ENCODE data around the gene RUNDC1. TPM values are rescaled to one million over a fixed set of nuclear protein-coding genes. Genes with fewer than 3 reads are reported as not detected.

Gene RUNDC1
- total and polyA plus RNA-seq, 11 donors, result 5.5 to 15.9 (median 11.4) TPM

DNA sequence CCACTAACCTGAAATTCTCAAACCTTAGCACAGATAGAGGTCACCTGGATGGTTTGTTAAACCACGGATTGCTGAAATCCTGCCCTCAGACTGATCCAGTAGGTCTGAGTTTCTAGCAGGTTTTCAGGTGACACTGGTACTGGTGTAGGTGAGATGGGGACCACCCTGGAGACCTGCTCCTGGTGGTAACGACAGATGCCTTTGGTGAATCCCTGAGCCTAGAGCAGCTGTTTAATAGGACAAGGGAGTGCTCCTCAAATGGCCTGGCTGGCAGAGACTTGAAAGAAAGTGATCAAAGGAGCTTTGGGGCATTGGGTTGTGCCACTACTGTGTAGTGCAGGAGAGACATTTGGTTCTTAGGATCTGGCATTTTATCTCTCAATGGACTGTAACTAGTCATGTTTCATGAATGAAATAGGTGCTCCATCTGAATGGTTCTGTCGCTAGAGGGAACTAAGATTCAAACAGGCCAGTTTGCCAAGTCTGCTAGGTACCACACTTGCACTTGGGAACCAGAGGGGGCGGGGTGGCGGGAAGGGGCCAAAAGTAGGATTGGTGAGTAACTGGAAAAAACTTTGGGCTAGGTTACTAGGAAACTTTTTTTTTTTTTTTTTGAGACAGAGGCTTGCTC lies 23.3 kb downstream of the RUNDC1 start:
- Histone ChIP-seq H3K4me3 (no peak overlapping the region), H3K36me3 (peaks cover 0 to 57% (median 50%) of the 10 kb centered on the region in 9 donors), H3K27ac (no peak overlapping the region), H3K27me3 (no peaks in the 10 kb centered on the region), H3K4me1 (peaks cover 7 to 55% (median 21%) of the 10 kb centered on the region in 12 donors), H3K9me3 (no peaks in the 10 kb centered on the region)
- no peak for ATAC-seq
- 77 to 87% (median 79%) methylated on average over 5 of the region's 5 CpGs for WGBS, 4 donors
- no peak for DNase-seq
- TF ChIP-seq, protein P1, sequence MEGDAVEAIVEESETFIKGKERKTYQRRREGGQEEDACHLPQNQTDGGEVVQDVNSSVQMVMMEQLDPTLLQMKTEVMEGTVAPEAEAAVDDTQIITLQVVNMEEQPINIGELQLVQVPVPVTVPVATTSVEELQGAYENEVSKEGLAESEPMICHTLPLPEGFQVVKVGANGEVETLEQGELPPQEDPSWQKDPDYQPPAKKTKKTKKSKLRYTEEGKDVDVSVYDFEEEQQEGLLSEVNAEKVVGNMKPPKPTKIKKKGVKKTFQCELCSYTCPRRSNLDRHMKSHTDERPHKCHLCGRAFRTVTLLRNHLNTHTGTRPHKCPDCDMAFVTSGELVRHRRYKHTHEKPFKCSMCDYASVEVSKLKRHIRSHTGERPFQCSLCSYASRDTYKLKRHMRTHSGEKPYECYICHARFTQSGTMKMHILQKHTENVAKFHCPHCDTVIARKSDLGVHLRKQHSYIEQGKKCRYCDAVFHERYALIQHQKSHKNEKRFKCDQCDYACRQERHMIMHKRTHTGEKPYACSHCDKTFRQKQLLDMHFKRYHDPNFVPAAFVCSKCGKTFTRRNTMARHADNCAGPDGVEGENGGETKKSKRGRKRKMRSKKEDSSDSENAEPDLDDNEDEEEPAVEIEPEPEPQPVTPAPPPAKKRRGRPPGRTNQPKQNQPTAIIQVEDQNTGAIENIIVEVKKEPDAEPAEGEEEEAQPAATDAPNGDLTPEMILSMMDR (IDR thresholded peaks at IDR 0.05), result no peak
- no peak for TF ChIP-seq POLR2A (IDR thresholded peaks at IDR 0.05)
- intact Hi-C loops (cut with DNase I), result loop anchor here in 1 of 10 donors (5.0 kb wide), 1 partner anchor 169 kb away; the partner anchor contains the start of gene NBR1

DNA sequence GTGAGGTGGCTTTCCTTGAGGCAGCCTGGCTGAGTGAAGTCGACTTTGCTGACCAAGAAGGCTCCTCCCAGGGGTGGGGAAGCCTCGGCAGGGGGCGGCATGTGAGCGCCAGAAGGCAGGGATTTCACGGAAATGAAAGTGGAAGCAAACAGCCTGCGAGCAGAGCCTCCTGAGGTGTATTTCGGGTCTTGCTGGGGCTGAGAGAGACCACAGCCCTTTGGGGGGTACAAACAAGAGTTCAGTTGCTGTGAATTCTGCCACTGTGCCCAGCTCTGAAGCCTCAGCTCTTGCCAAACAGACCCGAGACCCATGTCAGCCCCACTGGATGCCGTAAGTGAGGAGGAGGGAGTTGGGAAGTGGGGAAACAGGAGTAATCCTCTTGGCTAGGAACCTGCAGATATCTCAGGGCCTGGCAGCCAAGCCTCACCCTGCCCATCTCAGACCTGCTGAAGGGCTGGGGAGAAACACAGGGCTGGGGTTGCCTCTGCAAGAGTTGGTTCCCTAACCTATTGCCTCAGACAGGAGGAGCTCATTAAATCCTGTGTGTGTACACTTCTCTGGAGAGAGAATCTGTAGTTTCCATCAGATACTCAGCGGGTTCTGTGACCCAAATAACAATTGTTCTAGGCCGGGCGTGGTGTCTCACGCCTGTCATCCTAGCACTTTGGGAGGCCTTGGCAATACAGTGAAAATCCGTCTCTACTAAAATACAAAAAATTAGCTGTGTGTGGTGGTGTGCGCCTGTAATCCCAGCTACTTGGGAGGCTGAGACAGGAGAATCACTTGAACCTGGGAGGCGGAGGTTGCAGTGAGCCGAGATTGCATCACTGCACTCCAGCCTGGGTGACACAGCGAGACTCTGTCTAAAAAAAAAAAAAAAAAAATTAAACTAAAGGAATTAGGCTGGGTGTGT lies 26.5 kb downstream of the RUNDC1 start, which contains the start of gene IFI35:
TSS of gene IFI35 (plus strand) at position 146 of the 913 bp plus-strand sequence. CDS start at position 310, 164 bp downstream.
- H3K4me1 ChIP-seq, result peaks cover 2 to 58% (median 28%) of the 10 kb centered on the region in 12 donors
- peak within 1 kb of the TSS; percentile 39 to 95 (median 91) for H3K27ac ChIP-seq
- WGBS, 4 donors, result 29 to 34% (median 34%) methylated on average over 16 to 18 of the region's 18 CpGs
- H3K4me3 ChIP-seq, result peak within 1 kb of the TSS; percentile 35 to 90 (median 72)
- peak; percentile 80 to 95 (median 85) for ATAC-seq
- TF ChIP-seq, protein P1 (IDR thresholded peaks at IDR 0.05), result peak in 10 of 12 donors; percentile 25 to 78 (median 56)
- peak in 1 of 2 donors; percentile 34 for TF ChIP-seq POLR2A (IDR thresholded peaks at IDR 0.05)
- H3K9me3 ChIP-seq, result no peaks in the 10 kb centered on the region
- intact Hi-C loops (cut with DNase I), result loop anchor here in 1 of 10 donors (5.0 kb wide), 1 partner anchor 165 kb away; the partner anchor contains the start of gene NBR1
- H3K36me3 ChIP-seq, result peaks cover 0 to 44% (median 27%) of the 10 kb centered on the region in 9 donors
- peak; percentile 87 to 90 (median 89) for DNase-seq
- no peaks in the 10 kb centered on the region for H3K27me3 ChIP-seq

DNA sequence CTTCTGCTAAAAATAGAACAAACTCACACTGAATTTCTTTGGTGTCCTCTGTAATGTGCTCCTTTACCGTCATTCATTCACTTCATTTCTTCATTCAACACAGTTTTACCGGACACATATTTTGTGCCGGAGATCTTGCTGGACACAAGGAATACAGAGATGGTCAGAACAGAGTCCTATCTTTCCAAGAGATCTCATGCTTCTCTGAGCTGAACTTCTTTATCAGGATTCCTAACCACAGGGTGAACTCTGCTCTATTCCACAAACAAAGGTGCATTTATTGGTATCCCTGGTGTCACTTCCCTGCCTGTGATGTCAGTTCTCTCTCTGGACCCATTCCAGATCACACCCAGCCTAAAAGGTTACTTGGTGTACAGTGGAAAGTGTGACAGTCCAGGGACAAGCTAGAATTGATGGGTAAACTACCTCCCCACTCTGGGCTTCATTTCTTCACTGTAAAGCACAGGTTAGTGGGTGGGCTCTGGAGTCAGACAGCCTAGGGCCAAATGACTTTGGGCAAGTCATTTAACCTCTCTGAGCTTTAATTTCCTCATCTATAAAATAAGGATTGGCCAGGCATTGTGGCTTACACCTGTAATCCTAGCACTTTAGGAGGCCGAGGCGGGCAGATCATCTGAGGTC lies 30.4 kb downstream of the RUNDC1 start:
- Histone ChIP-seq H3K4me1 (peaks cover 8 to 84% (median 64%) of the 10 kb centered on the region in 12 donors), H3K27ac (peak overlapping the region in 8 of 12 donors; percentile 7 to 74 (median 16)), H3K36me3 (peaks cover 0 to 52% (median 22%) of the 10 kb centered on the region in 9 donors), H3K9me3 (no peaks in the 10 kb centered on the region), H3K27me3 (no peaks in the 10 kb centered on the region), H3K4me3 (no peak overlapping the region)
- TF ChIP-seq, protein P1 (IDR thresholded peaks at IDR 0.05), result no peak
- peak in 1 of 2 donors; percentile 19 for TF ChIP-seq POLR2A (IDR thresholded peaks at IDR 0.05)
- intact Hi-C loops (cut with DNase I), result loop anchor here in 1 of 10 donors (10.0 kb wide), 1 partner anchor 144 kb away; no protein-coding TSS in a partner anchor
- 84 to 92% (median 87%) methylated on average over 5 of the region's 5 CpGs for WGBS, 4 donors
- ATAC-seq (peak in 2 of 4 donors; percentile 3 to 10), DNase-seq (no peak)

Measured in heart left ventricle (tissue), 16 donors.